Measurements from ENCODE around the gene FOXP1. TPM values are rescaled to one million over a fixed set of nuclear protein-coding genes. Genes with fewer than 3 reads are reported as not detected.

Gene FOXP1
- polyA plus RNA-seq, 12 donors, result 17.7 to 192 (median 22.0) TPM

DNA sequence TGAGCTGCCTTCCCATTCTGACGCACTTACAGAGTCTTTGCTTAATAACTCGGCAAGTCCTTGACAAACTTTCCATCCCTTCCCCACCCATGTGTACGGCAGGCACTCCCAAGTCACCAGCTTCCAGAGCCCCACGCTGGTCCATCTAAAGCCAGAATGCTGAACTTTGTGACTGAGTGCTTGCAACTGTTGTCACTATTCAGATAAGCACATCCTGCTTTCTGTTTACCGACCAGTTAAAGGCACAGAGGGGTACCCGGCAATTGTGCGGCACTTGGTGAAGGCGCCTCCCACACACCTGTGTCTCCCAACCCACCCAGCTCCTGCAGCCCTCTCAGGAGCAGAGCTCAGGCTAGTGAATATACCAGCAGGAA is 430.6 kb downstream of the FOXP1 start:
- DNase-seq, result no peak

DNA sequence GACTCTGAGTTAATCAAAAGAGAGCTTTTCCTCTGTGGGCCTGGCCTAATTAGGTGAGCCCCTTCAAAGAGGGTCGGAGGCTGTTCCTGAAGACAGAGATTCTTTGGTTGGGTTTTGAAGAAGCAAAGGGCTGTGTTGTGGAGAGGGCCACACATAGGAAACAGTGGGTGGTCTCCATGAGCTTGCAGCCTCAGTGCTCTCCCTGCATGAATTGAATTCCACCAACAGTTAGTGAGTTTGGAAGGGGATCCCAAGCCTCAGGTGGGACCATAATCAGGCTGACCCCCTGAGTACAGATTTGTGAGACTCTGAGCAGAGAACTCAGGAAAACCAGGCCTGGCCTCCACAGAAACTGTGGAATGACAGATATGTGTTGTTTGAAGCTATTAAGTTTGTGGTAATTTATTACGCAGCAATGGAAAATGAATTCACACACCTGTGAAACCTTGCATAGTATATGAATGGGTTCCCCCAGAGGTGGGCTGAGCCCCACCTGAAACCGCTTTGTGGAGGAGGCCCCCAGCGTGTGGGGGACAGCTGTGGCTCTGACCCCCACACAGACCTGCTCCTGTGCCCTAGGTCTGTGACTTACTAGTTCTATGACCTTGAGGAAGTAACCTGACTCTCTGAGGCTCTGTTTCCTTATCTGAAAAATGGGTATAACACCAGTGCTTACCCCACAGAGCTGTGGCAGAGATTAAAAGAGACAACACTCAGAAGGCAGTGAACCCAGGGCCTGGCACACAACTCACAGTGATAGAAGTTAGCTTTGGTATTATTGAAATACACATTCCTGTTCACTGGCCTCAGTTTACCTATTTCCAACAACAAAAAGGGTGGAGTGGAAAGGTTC is 431.3 kb downstream of the FOXP1 start:
- no peak for DNase-seq

DNA sequence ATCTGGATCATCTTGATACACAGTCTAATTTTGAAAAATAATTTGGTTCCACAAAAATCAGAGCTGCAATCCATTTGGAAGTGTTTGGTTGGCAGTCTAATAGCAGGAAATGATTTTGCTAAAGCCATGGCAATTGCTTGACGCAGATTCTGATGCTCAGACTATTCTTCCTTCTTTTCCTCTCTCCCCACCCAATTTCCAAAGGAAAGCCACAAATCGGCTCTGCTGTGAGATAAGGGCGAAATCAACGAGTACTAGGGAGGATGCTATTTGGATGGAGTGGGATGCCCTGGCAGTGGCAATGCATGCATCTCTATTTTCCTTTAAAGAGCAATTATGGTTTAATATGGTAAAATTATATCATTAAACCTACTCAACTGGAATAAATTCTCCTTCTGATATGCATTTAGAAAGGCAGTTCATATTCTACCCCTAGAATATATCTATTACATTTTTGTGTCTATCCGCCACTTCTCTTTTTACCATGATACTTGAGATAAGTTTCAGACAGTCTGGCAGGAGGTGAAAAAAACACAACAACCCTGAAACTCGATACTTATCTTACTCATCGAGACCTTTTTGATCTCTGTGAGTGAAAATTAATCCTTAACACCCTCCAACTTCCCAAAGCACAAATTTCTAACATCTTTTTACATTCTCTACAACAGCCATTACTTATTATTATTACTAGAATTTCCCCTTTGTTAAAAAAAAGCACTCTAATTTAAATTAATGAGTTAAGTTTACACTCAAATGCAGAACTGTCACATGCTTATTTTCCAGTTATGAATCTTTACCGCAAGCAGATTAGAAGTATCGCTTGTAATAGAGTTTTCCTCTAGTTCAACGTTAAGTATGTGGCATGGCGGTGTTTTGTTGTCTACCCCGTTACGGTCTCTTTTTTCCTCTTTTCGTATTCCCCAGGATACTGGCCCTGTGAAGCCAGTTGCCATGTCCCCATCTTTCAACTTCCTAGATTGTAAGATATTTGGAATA is 433.3 kb downstream of the FOXP1 start:
- DNase-seq, result no peak

DNA sequence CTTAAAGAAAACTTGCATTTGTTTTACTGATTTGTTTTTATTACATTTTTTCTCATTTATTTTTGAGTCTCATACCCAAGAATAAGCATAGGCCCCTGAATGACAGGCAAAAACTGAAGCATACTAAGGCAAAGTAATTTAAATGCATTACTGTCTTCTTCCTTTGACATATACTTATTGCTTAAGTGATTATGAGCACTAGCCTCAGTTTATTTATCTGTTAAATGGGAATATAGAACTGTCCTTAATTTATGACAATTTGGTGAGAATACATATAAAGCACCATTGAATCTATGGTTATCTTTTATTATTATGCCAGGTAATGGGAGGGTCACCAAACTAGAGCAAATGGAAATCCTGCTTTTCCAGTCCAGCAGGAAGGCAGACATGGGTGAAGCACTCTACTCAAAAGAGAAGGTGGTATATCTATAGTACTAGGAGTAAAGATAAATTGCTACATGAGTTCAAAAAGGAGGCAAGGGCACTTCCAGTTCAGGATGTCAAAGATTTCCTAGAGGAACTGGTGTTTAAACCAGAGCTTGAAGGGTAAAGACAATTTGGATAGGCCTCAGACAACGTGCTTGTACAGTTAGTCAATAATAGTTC is 435.0 kb downstream of the FOXP1 start:
- no peak for DNase-seq

DNA sequence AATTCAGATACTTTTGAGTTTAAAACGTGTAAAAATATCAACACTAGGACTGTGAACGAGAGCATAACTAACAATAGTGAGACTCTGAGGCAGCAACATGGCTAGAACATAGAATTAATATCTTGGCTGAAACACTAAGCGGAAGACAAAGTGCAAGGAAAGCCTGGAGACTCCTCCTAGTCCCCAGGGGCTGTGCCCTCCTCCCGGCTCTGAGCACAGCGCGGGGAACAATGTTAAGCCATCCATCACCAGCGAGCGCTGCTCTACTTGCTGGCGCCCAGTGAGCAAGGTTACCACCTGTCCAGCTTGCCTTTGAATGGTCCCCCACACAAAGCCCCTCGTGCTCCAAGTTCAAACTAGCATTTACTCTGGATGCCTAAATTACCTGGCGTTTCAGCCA is 436.9 kb downstream of the FOXP1 start:
- no peak for DNase-seq

DNA sequence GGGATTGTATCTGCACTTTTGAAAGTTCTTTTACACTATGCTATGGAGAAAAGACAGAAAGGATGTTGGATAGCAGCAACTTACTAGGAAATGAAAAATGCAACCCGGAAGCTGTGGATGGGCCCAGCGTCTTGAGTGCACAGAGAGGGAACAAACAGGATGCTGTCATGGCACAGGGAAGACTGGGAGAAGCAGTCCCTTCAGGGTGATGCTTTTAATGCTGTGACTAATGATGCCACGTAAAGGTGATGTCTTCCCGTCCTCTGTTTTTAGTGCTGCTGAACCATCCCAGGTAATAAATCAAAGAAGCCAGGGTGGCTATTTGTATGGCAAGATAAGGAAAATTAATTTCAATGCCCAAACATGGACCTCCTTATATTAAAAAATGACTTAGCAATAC is 437.6 kb downstream of the FOXP1 start:
- DNase-seq, result no peak

DNA sequence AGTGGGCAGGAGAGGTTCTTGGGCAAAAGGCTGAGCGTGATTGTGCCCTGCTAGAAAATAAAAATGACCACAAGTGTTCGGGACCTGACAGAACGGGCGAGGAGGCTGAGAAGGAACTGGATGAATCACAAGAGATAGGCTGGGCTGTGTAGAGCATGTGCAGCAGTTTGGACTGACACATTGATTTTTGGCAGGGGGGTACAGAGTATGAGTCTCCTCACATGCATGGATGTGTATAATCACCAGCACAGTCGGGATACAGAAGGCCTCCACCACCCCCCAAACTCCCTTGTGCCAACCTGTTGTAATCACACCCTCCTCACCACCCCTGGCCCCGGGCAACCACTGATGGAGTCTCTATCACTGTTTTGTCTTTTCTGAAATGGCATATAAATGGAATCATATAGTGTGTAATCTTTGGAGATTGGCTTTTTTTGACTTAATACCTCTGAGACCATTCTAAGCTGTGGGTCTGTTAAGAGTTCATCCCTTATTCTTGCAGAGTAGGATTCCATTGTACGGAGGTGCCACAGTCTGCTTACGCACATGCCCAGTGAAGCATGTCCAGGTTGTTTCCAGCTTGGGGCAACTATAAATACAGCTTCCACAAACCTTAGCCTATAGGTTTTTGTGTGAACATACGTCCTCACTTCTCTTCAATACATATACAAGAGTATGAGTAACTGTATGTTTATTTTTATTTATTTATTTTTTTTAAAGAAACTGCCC is 438.8 kb downstream of the FOXP1 start:
- DNase-seq, result no peak

DNA sequence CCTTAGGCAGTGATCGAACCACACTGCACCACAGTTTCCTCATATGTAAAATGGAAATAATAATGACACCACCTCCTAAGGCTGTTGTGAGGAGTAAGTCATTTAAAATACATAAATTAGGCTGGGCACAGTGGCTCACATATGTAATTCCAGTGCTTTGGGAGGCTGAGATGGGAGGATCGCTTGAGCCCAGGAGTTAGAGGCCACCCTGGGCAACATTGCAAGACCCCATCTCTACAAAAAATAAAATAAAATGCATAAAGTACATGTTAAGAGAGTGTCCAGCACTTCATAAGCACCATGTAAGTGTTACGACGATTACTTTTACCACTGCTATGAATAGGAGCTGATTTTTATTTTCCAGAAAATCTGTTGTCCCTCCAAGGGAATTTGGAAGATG is 440.0 kb downstream of the FOXP1 start:
- DNase-seq, result no peak

DNA sequence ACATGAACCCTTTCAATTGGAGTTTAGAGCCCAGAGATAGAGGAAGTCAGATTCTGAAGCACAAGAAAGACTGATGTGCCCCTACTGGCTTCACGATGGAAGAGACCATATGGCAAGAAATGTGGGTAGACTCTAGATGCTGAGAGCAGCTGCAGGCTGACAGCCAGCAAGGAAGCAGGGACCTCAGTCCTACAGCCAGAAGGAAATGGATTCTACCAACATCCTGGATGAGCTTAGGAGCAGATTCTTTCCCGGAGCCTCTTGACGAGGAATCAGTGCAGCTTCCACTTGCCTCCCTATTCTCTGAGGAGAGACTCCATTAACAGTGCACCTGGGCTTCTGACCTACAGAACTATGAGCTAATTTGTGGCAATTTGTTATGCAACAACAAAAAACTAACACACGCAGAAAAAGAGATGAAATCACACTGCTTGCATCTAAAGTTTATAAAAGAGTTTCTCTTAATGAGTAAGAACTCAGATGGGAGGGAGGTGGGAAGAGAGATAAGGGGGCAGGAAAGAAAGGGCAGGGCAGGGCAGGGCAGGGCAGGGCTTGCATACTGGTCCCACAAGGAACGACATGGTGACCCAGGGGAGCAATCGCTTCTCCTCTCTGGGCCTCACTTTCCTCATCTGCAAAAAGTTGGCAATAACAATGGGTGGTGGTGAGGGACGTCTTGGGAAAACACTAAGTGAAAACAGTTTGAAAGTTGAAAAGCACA is 440.9 kb downstream of the FOXP1 start:
- no peak for DNase-seq

DNA sequence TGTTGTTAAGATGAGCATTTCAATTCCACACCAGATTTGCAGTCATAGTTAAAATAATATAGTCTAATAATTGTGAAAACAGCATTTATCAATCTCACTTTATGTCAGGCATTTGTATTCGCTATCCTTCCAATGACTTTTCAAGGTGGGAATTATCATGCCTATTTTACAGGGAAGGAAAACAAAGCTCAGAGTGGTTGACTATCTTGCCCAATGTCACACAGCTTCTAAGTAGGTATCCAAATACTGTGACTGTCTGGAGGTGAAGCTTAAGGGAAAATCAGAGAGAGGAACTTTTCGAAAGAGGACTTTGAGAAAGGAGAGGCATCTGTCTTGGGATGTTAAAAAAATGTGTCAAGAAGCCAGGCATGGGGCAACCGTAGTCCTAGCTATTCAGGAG is 443.1 kb downstream of the FOXP1 start:
- no peak for DNase-seq

DNA sequence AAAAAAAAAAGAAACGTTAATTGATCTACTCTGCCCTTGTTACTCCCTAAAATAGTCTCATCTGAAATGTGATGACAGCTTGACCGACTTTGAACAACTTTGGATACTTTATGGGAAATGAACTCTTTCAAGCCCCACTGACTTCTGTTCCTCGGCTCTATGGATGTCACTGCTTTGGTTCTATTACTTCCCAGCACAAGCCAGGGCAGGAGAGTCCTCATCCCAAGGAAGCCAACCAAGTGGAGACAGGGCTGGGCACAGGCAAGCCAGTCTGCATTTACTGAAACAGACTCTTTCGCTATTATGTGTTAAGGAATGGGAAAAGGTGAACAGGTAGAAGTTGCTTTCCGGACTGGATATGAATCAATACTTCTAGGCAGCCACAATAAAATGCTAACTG is 444.0 kb downstream of the FOXP1 start:
- DNase-seq, result no peak

DNA sequence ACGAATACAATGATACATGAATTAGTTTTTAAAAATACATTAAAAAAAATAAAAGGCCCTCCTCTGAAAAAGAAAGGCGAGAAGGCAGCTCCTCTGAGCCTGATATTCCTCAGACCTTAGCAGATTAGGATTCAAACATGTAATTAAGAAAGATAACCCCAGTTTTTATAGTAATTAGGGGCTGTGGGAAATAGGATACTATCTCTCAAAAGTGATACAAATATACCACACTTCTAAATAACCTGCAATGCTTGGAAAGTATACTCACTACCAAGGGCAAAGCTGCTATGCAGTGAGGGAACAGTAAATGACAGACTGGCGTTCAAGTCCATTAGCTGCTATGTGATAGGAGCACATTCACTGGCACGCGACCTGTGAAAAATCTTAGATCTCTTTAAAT is 445.1 kb downstream of the FOXP1 start:
- DNase-seq, result no peak

DNA sequence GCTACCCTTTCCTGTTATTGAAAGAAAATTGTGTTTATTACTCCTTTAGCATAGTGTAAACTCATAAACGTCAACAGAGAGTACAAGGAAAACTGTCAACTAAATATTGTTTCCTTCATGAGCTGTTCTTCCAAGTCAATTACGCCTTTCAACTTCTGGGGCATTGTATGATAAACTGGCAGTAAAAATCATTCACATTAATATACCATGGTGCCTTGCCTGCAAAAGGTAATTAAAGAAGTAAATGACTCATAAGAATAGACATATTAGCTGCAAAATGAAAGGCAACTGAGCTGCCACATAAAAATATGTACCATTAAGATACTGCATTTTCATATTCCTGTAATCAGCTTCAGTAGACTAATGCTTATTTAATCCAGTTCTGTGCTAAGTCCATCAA is 447.3 kb downstream of the FOXP1 start:
- no peak for DNase-seq

DNA sequence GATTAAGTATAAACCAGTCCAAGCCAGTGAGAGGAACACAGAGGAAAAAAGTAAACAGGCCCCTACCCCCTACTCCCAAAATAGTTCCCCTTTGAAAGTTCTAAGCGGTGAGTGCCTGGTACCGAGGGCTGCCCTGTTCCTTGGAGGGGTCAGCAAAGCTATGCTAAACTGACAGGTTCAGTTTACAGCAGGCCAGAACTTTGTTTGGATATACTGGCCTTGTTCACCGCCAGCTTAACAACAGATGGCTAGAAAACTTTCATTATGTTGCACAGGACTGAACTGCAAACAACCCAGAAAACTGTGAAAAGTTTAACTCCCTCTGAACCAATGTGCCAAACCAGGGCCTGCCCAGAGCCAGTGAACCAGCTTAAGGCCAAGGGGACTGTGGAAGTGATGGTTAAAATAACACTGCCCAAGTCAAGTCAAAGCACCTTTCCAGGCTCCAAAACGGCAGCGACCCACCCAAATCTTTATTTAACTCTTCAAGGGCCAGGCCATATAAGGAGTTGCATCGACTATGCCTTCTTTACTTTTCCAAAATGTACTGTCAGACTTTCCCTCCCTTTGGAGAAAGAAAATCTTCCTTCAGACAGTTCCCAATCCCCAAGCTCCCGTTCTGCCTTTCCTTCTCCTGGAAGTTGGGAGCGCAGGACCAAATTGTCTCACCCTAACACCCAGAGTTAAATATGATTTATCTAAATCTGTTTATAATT is 448.0 kb downstream of the FOXP1 start:
- DNase-seq, result no peak

DNA sequence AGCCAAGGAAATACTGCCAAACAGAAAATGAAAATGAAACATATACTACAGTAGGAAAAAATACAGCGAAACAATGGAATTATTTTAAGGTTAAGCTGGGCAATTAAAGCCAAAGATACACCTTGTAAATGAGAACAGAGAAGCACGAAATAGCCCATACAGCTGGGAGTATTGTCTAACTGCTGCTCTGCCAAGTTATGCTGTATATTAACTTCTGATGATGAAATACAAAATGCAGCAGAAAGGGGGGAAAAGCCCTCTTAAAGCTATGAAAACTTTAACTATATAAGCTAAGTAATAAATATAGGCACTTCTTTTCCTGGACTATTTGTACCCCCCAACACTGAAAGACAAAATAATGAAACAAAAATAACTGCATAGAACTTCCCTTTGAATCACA is 449.0 kb downstream of the FOXP1 start:
- DNase-seq, result no peak

DNA sequence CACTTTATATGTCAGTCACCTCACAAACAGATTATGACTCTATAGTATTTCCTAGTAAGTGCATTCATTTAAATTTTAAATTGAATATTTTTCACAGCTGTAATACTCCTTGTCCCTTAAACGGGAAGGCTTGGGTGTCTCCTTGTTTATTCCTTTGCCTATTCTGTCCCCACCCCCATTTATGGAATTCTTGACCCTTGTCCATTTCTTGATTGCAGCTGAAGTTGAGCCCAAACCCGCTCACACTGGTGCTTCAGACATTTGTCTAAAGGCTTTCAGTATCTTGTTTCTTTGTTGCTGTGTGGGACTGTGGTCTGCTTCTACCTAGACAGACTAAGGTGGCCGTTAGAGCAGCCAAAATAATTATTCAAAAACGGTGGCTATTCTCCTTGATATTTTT is 449.7 kb downstream of the FOXP1 start:
- no peak for DNase-seq

DNA sequence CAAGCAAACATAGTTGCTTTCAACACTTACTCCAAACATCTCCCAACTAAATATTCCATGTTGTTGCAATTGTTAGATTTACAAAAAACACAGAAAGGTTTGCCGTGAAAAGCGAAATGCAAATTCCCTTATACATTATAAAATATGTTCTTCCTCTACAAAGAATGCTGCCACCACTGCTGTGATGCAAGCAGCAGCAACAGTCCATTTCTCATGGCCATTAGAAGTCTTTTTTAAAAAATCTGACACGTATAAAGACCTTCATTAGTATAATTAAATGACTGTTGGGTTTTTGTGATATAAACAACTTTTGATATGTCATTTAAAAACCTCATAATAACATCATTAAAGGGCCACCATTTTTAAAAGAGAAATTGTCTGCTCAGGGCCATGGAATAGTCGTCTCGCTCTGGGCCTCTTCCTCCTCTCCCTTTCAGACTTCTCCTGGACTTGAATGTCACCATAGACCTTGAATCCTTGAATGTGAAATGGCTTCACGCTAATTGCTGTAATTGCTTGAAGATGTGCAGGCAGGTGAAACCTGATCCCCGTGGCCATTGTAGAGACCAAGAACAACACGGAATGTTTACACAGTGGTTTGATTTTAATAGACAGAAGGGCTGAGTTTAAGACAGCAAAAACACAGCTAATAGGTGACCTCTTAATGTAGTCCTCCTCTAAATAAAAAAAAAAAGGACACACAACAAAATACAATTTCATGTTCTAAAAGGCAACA is 450.4 kb downstream of the FOXP1 start:
- no peak for DNase-seq

DNA sequence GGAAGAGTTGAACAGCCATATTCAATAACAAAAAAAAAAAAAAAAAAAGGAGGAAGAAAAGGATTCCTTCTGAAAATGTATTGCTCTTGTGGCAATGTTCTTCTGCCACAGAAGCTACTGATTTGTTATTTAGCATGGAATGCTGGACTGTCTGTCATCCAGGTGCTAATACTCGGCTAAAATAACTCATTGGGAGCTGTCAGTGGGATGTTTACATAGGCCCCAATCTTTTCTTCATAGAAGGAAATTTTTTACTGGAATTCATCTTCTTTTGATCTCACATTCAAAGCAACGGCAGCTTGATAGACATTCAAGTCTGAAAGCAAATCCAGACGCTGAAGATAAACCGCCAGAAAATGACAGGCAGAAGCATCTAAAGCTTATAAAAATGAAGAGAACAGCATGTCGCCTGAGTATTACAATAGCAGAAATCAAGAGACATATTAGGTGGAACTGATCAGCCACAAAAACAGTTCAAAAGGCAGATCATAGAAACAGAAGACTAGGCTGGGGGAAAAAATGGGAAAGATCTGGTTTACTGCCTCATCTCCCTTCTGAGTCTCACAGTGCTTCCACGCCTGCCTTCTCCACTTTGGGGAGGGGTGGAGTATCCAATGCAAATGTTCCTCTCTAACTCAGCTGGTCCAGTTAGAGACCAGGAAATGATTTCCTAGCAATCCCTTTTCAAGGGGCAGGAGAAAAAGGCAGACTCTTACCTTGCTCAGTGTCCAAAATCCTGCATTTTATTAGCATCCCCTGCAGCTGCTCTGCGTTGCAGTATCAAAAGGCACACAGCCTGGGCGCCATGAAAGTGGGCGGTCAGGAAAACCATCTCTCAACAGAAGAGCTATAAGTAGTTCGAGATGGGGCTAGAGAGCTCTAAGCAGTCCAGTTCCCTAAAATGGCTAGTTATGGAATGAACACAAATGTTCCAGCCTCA is 451.9 kb downstream of the FOXP1 start:
- DNase-seq, result peak; percentile 47
